H7 (cell line): ENCODE data around the gene FANCC. TPM values are rescaled to one million over a fixed set of nuclear protein-coding genes. Genes with fewer than 3 reads are reported as not detected.
"Not testable (repeated sequence)": the region's sequence is repeated elsewhere in the genome, so short reads cannot be mapped to it uniquely, and the experiment has no call there.

Experiments used
- DNase-seq: peaks from one replicate; pipeline ENCODE4 v3.0.0; 2012
- H3K27me3 ChIP-seq: 2 replicates; pipeline ENCODE4 v1.6.0; 2011; ENCODE audit warnings: mild to moderate bottlenecking, low read length; ENCODE audit not compliant: control insufficient read depth, insufficient read depth
- H3K36me3 ChIP-seq: replicated peaks from 2 replicates; pipeline ENCODE4 v1.5.1; 2011; ENCODE audit warnings: low read length; ENCODE audit not compliant: control insufficient read depth, insufficient read depth
- H3K4me3 ChIP-seq: 2 replicates; pipeline ENCODE4 v1.5.1; 2011; ENCODE audit warnings: low read depth, mild to moderate bottlenecking, control low read depth, low read length, moderate library complexity; ENCODE audit not compliant: insufficient read depth
- total RNA-seq: library from RNA; depleted of rRNA; stranded (reverse); fragments of >200 nt; shearing (Covaris generic); gene quantifications from 2 replicates; pipeline ENCODE4 v1.2.3, GENCODE V29; 2014

FANCC gene
- total RNA-seq, 1 experiment from 2014 or later = 6.7 TPM

DNA sequence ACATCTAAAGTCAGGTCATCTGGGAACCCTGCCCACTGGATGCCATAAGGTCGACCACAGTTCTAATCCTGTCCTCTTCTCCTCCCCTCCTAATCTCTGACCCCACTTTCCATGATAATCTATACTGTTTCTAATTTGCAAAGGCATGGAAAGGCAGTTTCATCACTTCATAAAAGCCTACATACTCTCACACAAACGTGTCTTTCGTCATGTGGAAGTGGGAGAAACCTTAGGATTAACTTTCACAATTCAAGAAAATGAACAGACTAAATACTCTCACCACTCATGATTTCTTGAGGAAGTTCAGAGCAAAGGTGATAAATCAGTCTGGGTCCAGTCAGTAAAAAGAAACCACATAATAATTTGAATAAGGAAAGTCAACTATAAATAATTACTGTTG, 5.5 kb downstream of the FANCC start:
- Histone ChIP-seq H3K36me3 (no peaks in the 10 kb centered on the region), H3K4me3 (no peak overlapping the region), H3K27me3 (no peaks in the 10 kb centered on the region)
- DNase-seq = no peak

DNA sequence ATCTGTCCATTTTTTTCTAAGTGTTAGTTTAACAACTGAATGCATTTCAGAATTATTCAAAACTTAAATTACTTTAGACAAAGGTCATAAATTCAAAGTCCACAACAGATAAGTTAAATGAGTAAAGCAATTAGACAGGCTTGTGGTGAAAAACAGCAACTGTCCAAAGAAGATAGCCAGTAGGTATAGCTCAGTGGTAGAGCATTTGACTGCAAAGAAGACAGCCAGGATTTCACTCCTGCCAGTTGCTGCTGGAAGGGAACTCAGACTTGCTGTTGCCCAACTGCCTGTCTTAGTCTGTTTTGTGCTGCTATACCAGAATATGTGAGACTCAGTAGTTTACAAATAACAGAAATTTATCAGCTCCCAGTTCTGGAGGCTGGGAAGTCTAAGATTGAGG, 10.0 kb downstream of the FANCC start:
- DNase-seq = no peak
- no peak overlapping the region for H3K4me3 ChIP-seq
- H3K27me3 ChIP-seq = no peaks in the 10 kb centered on the region
- no peaks in the 10 kb centered on the region for H3K36me3 ChIP-seq

DNA sequence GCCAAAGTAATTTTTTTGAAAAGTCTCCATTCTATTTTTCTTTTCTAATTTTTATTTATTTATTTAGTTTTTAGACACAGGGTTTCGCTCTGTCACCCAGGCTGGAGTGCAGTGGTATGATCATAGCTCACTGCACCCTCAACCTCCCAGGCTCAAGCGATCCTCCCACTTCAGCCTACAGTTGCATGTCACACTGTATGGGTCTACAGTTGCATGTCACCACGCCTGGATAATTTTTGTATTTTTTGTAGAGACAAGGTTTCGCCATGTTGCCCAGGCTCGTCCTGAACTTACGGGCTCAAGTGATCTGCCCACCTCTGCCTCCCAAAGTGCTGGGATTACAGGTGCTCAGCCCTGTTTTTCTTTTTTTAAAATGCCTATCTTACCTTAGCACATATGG, 10.7 kb downstream of the FANCC start:
- H3K36me3 ChIP-seq = no peaks in the 10 kb centered on the region
- no peaks in the 10 kb centered on the region for H3K27me3 ChIP-seq
- no peak for DNase-seq
- H3K4me3 ChIP-seq = no peak overlapping the region

DNA sequence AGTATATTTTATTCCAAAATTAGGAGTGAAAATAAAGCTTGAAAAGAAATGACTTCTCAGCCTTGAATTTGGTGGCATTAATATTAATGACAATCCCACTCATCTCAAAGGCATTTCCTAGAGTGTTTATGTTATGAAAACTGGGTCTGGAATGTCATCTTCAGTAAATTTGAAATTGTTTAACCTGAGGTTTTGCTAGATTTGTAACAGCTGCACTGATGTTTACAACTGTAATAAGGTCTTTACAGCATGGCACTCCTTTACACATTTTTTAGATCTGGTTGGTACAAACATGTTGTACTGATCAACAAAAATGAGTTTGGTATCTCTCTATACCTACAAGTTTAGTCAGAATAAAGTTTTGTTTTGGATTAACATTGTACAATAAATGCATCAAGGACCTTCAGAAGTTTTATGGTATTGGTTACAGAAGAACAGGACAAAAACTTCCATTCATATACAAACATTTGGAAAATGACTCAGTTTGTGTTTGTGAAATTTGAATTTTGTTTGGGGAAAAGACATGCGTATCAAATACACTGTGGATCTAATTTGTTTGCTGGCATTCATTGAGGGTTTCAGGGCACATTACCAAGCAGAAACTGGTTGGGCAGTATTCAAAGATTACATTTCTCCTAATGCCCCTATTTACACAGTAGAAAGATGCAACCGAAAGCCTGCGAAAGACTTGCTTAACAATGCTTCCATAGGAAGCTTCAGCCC, 11.6 kb downstream of the FANCC start:
- Histone ChIP-seq H3K4me3 (no peak overlapping the region), H3K36me3 (no peaks in the 10 kb centered on the region), H3K27me3 (no peaks in the 10 kb centered on the region)
- no peak for DNase-seq

DNA sequence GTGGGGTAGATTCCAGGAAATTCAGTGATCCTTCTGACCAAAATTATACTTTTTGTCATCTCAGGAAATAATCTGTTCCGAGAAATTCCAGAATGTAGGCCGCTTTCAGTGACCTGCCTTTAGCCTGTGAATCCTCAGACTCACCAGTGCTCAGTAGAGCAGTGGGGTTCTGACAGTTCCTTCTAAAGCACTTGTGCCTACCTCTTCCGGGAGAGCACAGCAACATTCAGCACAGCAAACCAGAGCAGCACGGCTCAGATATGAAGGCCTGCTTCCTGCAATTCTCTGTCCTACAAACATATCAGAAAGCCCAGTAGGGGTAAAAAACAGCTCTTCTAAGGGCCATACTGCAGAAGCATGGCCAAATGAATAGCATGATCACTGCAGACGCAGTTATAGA, 15.0 kb downstream of the FANCC start:
- no peak overlapping the region for H3K4me3 ChIP-seq
- no peak for DNase-seq
- H3K36me3 ChIP-seq = no peaks in the 10 kb centered on the region
- H3K27me3 ChIP-seq = no peaks in the 10 kb centered on the region

DNA sequence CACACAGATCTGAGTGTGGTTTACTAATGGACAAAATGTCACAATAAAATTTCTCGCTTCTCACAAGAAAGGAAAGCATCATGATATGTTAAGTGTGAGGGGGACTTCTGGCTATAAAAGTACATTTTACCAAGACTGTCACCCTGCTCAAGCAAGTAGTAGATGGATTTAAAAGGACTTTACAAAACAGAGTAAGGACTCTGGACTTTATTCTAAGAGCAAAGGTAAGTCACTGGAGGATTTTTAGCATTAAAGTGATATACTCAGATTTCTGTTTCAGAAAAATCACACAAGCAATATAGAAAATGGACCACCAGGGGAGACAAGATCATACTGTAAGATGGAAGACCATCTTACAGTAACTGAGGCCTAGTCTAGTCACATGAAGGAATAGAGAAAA, 19.7 kb downstream of the FANCC start:
- H3K36me3 ChIP-seq = no peaks in the 10 kb centered on the region
- no peak overlapping the region for H3K4me3 ChIP-seq
- DNase-seq = no peak
- no peaks in the 10 kb centered on the region for H3K27me3 ChIP-seq

DNA sequence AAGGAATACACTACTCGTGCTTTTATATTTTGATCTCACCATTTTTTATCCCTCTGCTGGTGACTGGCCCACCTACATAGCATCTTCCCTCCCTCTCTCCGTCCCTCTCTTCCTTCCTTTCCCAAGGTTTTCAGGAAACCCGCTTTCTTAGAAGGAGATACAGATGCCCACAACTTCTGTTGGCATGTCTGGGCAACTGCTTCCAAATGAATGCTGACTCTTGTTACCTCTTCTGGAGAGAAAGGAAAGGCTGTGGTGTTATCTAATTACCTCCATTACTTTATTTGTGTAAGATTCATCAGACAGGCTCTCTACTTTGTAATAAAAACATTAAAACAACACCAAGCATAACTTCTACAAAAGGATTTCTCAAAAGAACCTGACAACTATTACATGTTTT, 20.2 kb downstream of the FANCC start:
- DNase-seq = no peak
- Histone ChIP-seq H3K4me3 (no peak overlapping the region), H3K27me3 (no peaks in the 10 kb centered on the region), H3K36me3 (no peaks in the 10 kb centered on the region)

DNA sequence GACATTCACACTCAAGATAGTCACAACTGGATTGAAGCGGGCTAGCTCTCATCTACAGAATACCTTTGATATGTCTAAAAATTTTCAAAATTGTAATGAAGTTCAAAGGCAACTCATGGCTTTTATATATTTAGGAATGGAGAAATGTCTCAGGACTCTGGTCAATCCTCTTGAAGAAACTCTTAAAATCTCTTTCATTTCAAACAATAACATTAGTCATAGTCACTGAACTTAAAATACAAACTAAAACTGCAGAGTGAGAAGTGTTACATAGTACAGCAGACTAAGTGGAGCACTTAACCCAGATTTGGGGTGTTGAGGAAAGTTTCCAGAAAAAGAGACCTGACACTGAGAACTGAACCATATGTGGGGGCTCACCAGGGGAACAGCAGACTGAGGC, 20.7 kb downstream of the FANCC start:
- Histone ChIP-seq H3K27me3 (no peaks in the 10 kb centered on the region), H3K36me3 (no peaks in the 10 kb centered on the region), H3K4me3 (no peak overlapping the region)
- no peak for DNase-seq

DNA sequence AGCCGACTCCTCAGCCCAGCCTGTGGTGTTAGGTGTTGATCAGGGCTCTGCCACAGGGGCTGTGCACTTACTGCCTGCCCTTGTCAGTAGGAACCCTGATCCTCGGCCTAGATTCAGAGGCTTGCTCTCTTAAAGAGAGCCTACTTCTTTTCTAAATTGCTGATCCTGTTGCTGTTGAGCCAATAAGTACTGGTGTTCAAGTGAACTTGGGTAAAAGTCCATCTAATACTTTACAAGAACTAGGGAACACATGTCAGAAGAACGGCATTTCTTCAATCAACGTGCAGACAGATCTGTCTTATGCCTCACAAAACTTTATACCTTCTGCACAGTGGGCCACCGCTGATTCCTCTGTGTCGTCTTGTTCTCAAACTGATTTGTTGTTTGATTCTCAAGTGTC, 24.2 kb downstream of the FANCC start:
- H3K27me3 ChIP-seq, H3K4me3 ChIP-seq, DNase-seq, H3K36me3 ChIP-seq: not testable (repeated sequence)

DNA sequence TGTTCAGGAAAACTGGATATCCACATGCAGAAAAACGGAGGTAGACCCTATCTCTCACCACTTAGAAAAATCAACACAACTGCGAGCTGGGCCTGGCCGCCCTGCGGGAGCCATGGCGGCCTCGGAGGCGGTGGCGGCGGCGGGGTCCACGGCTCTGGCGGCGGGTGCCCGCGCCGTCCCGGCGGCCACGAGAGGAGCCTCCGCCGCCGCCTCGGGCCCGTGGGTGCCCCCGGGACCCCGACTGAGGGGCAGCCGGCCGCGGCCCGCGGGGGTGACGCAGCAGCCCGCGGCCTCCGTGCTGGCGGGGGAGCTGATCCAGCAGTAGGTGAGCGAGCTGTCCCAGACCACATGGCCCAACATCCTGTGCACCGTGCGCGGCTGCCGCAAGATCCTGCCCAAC, 25.3 kb downstream of the FANCC start:
- Histone ChIP-seq H3K4me3 (no peak overlapping the region), H3K36me3 (no peaks in the 10 kb centered on the region), H3K27me3 (no peaks in the 10 kb centered on the region)
- DNase-seq = peak; percentile 29

DNA sequence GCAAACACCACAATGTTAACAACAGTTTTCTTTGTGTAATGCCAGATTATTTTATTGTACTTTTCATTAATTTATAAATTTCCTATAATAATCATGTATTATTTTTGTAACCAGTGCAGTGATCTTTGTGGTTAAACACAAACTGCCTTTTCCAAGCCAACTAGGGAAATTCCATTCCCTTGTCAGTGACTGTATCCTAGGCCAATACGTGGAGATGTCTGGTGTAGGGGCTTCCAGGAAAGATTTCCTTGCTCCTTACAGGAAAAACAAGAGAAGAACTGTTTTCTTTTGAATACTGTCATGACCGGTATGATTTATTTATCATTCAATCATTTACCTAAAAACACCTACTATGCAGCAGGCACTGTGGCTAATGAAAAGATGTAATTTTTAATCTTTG, 31.4 kb downstream of the FANCC start:
- DNase-seq = no peak
- H3K36me3 ChIP-seq = no peaks in the 10 kb centered on the region
- H3K4me3 ChIP-seq = no peak overlapping the region
- H3K27me3 ChIP-seq = no peaks in the 10 kb centered on the region

DNA sequence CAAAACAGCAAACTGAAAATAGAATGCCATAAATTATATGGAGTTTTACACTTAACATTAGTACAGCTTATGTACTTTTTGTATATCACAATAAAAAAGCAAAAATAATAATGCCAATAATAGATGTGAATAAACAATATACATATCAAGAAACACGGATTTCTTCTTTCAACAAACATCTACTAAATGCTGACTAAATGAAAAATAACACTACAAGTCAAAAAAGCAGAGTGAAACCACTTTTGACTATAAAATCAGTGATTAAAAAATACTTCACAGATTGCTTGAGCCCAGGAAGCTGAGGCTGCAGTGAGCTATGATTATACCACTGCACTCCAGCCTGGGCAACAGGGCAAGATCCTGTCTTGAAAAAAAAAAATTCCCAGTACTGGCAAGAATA, 32.2 kb downstream of the FANCC start:
- Histone ChIP-seq H3K36me3 (no peaks in the 10 kb centered on the region), H3K4me3 (no peak overlapping the region), H3K27me3 (no peaks in the 10 kb centered on the region)
- no peak for DNase-seq

DNA sequence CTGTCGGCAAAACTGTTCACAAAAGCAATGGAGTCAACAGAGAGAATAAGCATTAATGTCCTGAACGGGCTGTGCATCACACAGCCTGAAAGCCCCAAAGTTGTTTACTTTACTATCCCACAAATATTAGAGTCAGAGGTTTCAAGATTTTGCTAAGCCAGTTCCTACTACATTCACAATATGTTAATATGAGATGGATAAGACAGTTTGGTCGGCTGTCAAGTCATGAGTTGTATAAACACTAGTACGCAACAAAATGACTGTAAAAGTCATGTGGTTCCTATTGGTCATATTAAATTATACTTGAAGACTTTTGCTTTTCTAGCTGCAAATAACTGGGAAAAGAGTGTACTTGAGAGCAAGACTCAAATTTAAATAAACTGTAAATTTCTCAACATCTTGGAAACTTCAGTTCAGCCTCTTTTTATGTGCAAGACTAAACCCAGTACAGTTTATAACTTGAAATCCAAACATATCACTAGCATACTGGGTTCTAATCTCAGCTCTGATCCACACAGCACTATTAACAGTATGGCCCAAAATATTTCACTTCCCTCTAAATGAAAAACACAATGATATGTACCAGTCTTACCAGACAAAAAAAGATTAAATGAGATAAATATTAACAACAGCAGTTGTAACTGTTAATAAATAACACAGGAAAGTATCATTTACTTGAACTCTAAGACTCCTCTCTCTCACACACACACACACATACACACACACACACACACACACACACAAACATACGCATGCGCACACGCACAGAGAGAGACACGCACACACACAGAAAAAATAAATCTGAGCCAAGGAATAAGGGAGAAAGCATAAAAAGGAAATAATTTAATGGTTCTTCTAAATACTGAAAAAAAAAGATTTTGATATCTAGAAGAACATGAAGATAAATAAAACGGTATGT, 33.1 kb downstream of the FANCC start:
- DNase-seq = no peak

DNA sequence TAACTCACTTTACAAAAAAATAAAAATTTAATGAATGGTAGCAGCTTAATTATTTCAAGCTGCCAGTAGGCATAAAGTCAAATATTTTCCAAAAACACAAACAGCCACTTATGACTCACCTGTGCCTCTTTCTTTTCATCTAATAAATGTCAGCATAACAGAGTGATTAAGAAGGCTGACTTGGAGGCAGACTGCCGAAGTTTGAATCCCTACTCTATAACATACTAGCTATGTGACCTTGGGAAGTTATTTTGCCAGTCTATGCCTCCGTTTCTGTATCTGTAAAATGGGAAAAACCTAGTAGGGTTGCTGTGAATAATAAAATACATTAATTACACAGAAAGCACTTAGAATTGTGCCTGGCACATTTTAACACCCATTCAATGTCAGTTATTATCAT, 33.8 kb downstream of the FANCC start:
- no peaks in the 10 kb centered on the region for H3K36me3 ChIP-seq
- H3K4me3 ChIP-seq = no peak overlapping the region
- H3K27me3 ChIP-seq = no peaks in the 10 kb centered on the region
- DNase-seq = no peak

More for the DNA sequence above, 33.1 kb downstream of the FANCC start:
- Histone ChIP-seq H3K36me3 (no peaks in the 10 kb centered on the region), H3K27me3 (no peaks in the 10 kb centered on the region), H3K4me3 (no peak overlapping the region)

DNA sequence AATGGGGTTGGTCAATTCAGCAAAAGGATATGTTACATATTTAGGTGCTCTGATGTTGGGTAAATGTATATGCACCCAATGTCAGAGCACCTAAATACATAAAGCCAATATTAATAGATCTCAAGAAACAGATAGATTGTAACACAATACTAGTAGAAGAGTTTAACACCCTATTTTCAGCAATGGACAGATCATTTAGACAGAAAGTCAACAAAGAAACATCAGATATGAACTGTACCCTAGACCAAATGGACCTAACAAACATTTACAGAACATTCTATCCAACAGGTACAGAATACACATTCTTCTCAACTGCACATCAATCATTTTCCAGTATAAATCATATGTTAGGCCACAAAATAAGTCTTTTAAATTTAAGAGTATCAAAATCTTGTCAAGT, 35.2 kb downstream of the FANCC start:
- DNase-seq = no peak
- H3K27me3 ChIP-seq = no peaks in the 10 kb centered on the region

More for the DNA sequence above, 35.2 kb downstream of the FANCC start:
- no peak overlapping the region for H3K4me3 ChIP-seq
- H3K36me3 ChIP-seq = no peaks in the 10 kb centered on the region
